ENCODE results near the gene GPR135.

- TF ChIP-seq CTCF (conservative IDR thresholded peaks at IDR 0.05; ENCODE audit: low read depth, low read length) (no peak), EZH2 (IDR thresholded peaks at IDR 0.05; ENCODE audit: low read length, unreplicated experiment) (no peak), EZH2phosphoT487 (IDR thresholded peaks at IDR 0.05; ENCODE audit: borderline replicate concordance, low read length) (no peak)
These were observed 43.9 kb upstream of the GPR135 start for GRCh38 chr14:59509101-59509500.
